Nephron (organoid): Measurements from ENCODE around the gene DNAJB12.
"Not testable (repeated sequence)": the region's sequence is repeated elsewhere in the genome, so short reads cannot be mapped to it uniquely, and the experiment has no call there.

Source experiments
- H3K27ac Mint-ChIP-seq, 3 experiments: 2 replicates each; pipeline ENCODE4 v1.8.0; 2020; ENCODE audit warnings: mixed read lengths in 3 of 3, mild to moderate bottlenecking in 2 of 3, moderate library complexity in 1 of 3
- H3K27me3 Mint-ChIP-seq: 2 replicates; pipeline ENCODE4 v1.8.0; 2021; ENCODE audit warnings: low read depth, mild to moderate bottlenecking, moderate library complexity, mixed read lengths
- H3K36me3 Mint-ChIP-seq: 2 replicates; pipeline ENCODE4 v1.8.0; 2020; ENCODE audit warnings: low read depth, mixed read lengths
- H3K4me1 Mint-ChIP-seq: 2 replicates; pipeline ENCODE4 v1.8.0; 2020; ENCODE audit warnings: mixed read lengths
- H3K4me3 Mint-ChIP-seq, 3 experiments: 2 replicates each; pipeline ENCODE4 v1.8.0; 2020; ENCODE audit warnings: mild to moderate bottlenecking in 3 of 3, mixed read lengths in 3 of 3, moderate library complexity in 2 of 3
- H3K9me3 Mint-ChIP-seq: 2 replicates; pipeline ENCODE4 v1.8.0; 2020; ENCODE audit warnings: mixed read lengths
- TF ChIP-seq, protein P1 (sequence below), 3 experiments: fragments of 200-600 bp; sonication (generic); IDR thresholded peaks; one replicate each; pipeline ENCODE4 v1.5.0; 2021; ENCODE audit warnings: antibody characterized with exemption in 3 of 3; ENCODE audit not compliant: unreplicated experiment in 3 of 3

Gene DNAJB12

DNA sequence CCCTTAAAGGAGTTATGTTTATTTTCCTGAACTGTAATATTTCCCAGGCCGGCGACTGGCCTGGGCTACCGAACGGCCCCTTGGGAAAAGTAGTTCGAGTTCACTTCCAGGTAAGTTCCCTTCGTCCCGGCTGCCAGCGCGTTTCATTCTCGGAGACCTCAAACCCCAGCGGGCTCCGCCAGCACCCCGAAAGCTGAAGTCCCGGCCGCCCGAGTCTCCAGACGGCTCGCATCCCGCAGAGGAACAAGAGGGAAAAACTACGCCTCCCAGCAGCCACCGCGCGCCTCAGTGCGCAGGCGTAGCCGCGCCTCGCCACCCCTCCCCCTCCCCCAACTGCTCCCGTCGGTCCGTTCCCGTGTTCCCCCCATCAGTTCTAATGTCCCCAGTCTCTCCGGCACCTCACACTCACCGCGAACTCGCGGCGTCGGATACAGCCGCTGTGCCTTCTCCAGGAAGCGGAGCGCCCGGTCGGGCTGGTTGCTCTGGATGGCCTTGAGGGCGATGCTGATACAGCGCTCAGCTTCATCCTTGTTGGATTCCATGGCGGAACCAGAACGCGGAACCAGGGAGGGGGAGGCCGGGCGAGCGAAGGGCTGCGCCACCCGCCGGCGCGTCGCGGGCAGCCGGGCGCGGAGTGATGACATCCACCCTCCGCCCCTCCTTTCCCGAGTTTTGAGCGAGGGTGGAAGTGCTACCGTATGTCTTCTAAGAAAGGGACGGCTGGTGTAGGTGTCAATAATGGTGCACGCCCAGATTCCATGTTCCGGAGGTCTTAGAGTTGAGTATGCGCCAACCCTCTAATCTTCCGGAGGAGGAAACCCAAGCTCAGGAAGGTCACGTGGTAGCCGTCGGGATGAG lies at the start of gene DNAJB12:
TSS of gene DNAJB12 (minus strand) at position 564 of the 858 bp plus-strand sequence. CDS start at position 542, 22 bp downstream.
- Mint-ChIP-seq H3K9me3 (no peaks in the 10 kb centered on the region), H3K27ac (peak within 1 kb of the TSS; percentile 92 to 99 (median 98)), H3K27me3 (no peaks in the 10 kb centered on the region), H3K4me1 (peaks cover 27% of the 10 kb centered on the region), H3K36me3 (peaks cover 12% of the 10 kb centered on the region), H3K4me3 (peak within 1 kb of the TSS; percentile 96 to 98 (median 97))
- TF ChIP-seq, protein P1, sequence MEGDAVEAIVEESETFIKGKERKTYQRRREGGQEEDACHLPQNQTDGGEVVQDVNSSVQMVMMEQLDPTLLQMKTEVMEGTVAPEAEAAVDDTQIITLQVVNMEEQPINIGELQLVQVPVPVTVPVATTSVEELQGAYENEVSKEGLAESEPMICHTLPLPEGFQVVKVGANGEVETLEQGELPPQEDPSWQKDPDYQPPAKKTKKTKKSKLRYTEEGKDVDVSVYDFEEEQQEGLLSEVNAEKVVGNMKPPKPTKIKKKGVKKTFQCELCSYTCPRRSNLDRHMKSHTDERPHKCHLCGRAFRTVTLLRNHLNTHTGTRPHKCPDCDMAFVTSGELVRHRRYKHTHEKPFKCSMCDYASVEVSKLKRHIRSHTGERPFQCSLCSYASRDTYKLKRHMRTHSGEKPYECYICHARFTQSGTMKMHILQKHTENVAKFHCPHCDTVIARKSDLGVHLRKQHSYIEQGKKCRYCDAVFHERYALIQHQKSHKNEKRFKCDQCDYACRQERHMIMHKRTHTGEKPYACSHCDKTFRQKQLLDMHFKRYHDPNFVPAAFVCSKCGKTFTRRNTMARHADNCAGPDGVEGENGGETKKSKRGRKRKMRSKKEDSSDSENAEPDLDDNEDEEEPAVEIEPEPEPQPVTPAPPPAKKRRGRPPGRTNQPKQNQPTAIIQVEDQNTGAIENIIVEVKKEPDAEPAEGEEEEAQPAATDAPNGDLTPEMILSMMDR (IDR thresholded peaks at IDR 0.05; ENCODE audit: unreplicated experiment in 3 of 3): no peak

DNA sequence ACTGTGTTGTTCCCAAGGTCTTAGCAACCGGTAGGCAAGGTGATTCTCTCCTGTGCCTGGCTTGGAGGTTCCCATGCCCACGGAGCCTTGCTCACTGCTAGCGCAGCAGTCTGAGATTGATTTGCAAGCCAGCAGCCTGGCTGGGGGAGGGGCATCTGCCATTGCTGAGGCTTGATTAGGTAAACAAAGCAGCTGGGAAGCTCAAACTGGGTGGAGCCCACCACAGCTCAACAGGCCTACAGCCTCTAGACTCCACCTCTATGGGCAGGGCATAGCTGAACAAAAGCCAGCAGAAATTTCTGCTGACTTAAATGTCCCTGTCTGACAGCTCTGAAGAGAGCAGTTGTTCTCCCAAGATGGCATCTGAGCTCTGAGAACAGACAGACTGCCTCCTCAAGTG lies 40.9 kb upstream of the DNAJB12 start:
- not testable (repeated sequence) for H3K27ac Mint-ChIP-seq, H3K27me3 Mint-ChIP-seq

DNA sequence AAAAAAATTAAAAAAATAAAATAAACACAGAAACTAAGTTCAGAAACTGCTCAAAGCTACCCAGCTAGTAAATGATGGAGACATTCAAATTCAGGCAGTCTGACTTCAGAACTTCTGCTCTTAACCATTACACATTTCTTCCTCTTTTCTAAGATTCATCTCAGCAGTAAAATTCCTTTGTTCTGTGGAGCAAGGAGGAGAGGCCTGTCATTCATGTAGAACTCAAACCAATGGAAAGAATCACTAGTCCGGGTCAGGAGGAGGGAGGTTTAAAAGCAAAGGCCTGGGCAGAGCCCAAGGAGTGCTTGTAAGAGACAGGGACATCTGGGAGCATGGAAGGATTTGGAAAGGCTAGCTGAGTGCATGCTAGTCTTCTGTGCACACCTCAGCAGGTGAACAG lies 37.9 kb upstream of the DNAJB12 start:
- H3K4me3 Mint-ChIP-seq: no peak overlapping the region
- TF ChIP-seq, protein P1 (IDR thresholded peaks at IDR 0.05; ENCODE audit: unreplicated experiment in 3 of 3): no peak
- H3K9me3 Mint-ChIP-seq: peaks cover 13% of the 10 kb centered on the region
- H3K36me3 Mint-ChIP-seq: peaks cover 30% of the 10 kb centered on the region
- H3K27ac Mint-ChIP-seq: no peak overlapping the region
- H3K4me1 Mint-ChIP-seq: peaks cover 17% of the 10 kb centered on the region
- H3K27me3 Mint-ChIP-seq: no peaks in the 10 kb centered on the region

More for the DNA sequence above, 40.9 kb upstream of the DNAJB12 start:
- H3K4me3 Mint-ChIP-seq, H3K4me1 Mint-ChIP-seq: not testable (repeated sequence)
- Mint-ChIP-seq H3K36me3 (peaks cover 47% of the 10 kb centered on the region), H3K9me3 (peaks cover 20% of the 10 kb centered on the region)

DNA sequence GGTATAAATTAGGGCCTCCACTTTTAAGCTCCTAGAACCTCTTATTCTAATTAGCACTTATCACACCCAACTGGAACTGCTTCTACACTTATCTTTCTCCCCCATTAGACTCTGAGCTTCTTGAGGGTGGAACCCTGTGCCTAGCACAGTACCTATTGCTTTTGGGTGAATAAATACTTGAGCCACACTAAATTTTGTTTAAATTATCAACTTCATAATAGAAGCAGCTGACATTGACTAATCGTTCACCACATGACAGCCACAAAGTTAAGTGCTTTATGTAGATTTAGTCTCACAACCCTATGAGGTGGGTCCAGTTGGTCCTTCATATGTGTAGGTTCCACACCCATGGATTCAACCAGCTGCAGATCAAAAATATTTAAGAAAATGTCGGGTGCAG lies 36.0 kb upstream of the DNAJB12 start:
- Mint-ChIP-seq H3K36me3 (peaks cover 15% of the 10 kb centered on the region), H3K4me3 (no peak overlapping the region), H3K9me3 (peaks cover 3% of the 10 kb centered on the region), H3K4me1 (peaks cover 24% of the 10 kb centered on the region), H3K27ac (peak overlapping the region in 1 of 3 experiments; percentile 76), H3K27me3 (no peaks in the 10 kb centered on the region)
- TF ChIP-seq, protein P1 (IDR thresholded peaks at IDR 0.05; ENCODE audit: unreplicated experiment in 3 of 3): no peak

DNA sequence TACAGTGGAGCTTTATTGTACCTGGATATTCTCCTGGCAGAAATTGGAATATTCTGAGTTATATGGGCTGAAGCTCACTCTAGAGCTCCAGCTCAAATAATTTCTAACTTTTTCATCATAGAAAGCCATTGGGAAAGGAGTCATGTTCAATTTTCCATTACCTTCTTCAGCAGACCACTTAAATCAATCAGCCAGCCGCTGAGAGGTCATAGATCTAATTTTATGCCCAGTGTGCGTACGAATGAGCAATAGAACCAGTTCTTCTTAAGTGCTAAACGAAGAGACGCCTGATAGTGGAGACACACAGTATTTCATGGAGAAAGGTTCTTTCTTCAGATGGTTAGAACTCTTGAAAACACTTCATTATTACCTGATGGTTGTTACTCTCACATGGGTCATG lies 35.0 kb upstream of the DNAJB12 start:
- TF ChIP-seq, protein P1 (IDR thresholded peaks at IDR 0.05; ENCODE audit: unreplicated experiment in 3 of 3): no peak
- peaks cover 3% of the 10 kb centered on the region for H3K9me3 Mint-ChIP-seq
- no peaks in the 10 kb centered on the region for H3K27me3 Mint-ChIP-seq
- peak overlapping the region in 1 of 3 experiments; percentile 76 for H3K27ac Mint-ChIP-seq
- H3K4me3 Mint-ChIP-seq: no peak overlapping the region
- H3K36me3 Mint-ChIP-seq: peaks cover 10% of the 10 kb centered on the region
- peaks cover 28% of the 10 kb centered on the region for H3K4me1 Mint-ChIP-seq

DNA sequence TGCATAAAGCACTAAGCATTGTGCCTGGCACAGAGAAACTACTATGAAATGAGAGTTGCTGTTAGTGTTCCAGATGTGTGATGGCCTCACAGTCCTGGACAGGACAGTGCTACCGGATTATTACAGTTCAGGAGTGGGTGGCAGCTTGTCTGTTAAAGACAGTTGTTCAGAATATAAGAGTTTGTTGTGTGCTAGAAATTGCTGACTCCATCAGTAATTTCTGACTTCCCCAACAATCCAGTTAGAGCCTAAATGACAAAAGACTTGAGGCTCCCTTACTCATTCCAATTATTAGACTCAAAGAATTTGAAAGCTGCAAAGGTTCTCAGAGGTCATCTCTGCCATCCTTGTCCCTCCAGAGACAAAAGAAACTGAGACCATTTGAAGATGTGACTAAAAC lies 34.3 kb upstream of the DNAJB12 start:
- Mint-ChIP-seq H3K27ac (peak overlapping the region in 2 of 3 experiments; percentile 27 to 76), H3K36me3 (peaks cover 10% of the 10 kb centered on the region), H3K4me1 (peaks cover 35% of the 10 kb centered on the region), H3K27me3 (no peaks in the 10 kb centered on the region), H3K4me3 (no peak overlapping the region), H3K9me3 (peaks cover 3% of the 10 kb centered on the region)
- TF ChIP-seq, protein P1 (IDR thresholded peaks at IDR 0.05; ENCODE audit: unreplicated experiment in 3 of 3): no peak
